Prostate gland (tissue), 2 donors: Measurements from ENCODE around the gene ATXN1.

Experiments used
- POLR2A ChIP-seq: fragments of 450-650 bp; IDR thresholded peaks from one replicate; pipeline ENCODE4 v1.6.1; 2016; ENCODE audit warnings: antibody characterized with exemption, mild to moderate bottlenecking
- POLR2AphosphoS5 ChIP-seq: sonication (generic); formaldehyde crosslinking; IDR thresholded peaks from one replicate; pipeline ENCODE4 v1.6.1; 2017; ENCODE audit warnings: antibody characterized with exemption
- TF ChIP-seq, protein P1 (sequence below), 4 experiments: fragments of 200-600 bp in 2 of 4; fragments of 450-650 bp in 2 of 4; sonication (generic) in 2 of 4; IDR thresholded peaks; 1 replicate in 3 of 4; 2 replicates in 1 of 4; pipeline ENCODE4 v1.5.1; 2016 to 2019; ENCODE audit warnings: antibody characterized with exemption in 4 of 4, mild to moderate bottlenecking in 2 of 4, moderate library complexity in 2 of 4

GRCh38 chr6:16413399-16413798 is 347.9 kb downstream of the ATXN1 start:
- no peak for TF ChIP-seq POLR2A
- TF ChIP-seq, protein P1, sequence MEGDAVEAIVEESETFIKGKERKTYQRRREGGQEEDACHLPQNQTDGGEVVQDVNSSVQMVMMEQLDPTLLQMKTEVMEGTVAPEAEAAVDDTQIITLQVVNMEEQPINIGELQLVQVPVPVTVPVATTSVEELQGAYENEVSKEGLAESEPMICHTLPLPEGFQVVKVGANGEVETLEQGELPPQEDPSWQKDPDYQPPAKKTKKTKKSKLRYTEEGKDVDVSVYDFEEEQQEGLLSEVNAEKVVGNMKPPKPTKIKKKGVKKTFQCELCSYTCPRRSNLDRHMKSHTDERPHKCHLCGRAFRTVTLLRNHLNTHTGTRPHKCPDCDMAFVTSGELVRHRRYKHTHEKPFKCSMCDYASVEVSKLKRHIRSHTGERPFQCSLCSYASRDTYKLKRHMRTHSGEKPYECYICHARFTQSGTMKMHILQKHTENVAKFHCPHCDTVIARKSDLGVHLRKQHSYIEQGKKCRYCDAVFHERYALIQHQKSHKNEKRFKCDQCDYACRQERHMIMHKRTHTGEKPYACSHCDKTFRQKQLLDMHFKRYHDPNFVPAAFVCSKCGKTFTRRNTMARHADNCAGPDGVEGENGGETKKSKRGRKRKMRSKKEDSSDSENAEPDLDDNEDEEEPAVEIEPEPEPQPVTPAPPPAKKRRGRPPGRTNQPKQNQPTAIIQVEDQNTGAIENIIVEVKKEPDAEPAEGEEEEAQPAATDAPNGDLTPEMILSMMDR (IDR thresholded peaks at IDR 0.05) = no peak
- no peak for TF ChIP-seq POLR2AphosphoS5
